Epithelial cell of prostate (primary cell): ENCODE measurements around the gene ME3.
"Not testable (repeated sequence)": the region's sequence is repeated elsewhere in the genome, so short reads cannot be mapped to it uniquely, and the experiment has no call there.

Experiments
- DNase-seq: peaks from one replicate; pipeline ENCODE4 v3.0.0-alpha.2; 2011; ENCODE audit warnings: low read depth, low spot score
- H3K27ac ChIP-seq: fragments of 450-650 bp; 2 replicates; pipeline ENCODE4 v1.5.1; 2017; ENCODE audit warnings: mild to moderate bottlenecking

ME3 gene

DNA sequence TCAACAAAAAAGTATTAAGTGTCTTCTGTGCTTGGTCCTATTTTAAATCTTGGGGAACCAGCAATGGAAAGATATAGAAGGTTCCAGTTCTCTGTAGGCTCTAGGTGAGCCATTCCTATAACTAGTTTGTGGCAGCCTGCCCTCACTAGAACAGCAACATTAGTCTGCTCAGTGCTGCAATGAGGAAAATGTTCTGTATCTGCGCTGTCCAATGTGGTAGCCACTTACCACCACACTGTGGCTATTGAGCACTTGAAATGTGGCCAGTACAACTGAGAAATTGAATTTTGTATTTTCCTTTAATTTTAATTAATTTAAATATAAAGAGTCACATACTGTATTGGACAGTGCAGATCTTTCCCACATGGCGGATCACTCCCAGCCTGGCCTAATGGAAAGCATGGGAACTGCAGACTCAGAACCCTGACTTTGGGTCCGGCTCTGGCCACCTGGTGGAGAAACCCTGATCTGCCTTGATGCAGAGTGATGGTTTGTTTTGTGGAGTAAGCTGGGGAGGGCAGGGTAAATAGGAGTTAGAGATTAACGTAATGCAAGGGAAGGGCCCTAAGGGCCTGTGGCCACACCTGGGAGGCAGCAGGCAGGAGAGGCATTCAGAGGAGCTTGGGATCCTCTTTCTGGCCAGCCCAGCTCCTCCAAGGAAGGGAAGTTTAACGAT lies 101.0 kb downstream of the ME3 start:
- DNase-seq: no peak
- H3K27ac ChIP-seq: no peak overlapping the region

DNA sequence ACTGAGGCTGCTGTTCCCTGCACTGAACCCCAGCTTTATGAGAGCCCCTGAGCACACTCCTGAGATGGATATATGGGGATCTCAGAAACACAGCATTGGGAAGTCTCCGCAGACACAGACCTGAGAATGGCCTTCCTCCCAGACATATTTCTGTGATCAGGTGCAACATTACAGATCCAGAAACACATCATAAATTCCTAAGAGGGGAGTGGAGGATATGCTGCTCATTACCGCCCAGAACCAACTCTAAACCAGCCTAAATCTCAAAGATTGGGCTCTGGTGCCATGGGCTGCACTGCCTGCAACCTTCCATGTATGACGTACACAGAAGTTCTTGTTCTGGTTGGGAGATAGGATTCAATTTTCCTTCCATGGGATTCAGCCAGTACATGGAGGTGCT lies 102.0 kb downstream of the ME3 start:
- DNase-seq: no peak
- no peak overlapping the region for H3K27ac ChIP-seq

DNA sequence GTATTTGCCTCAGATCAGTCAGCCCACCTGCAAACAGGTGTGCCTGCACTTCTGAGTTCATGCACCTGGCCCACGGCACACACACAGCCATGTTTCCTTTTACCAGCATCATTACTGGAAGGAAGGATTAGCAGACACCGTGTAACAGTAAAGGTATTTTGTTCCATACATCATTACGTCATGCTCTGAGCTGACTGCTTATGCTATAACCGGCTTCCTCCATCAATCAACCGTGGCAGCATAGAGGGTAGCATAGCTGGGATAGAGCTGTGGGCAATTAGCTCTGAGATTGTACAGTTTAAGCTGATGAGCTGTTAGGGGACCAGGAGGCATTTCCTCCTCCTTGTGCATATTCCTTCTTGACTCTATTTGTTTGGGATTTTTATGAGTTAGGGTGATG lies 102.4 kb downstream of the ME3 start:
- no peak for DNase-seq
- no peak overlapping the region for H3K27ac ChIP-seq

DNA sequence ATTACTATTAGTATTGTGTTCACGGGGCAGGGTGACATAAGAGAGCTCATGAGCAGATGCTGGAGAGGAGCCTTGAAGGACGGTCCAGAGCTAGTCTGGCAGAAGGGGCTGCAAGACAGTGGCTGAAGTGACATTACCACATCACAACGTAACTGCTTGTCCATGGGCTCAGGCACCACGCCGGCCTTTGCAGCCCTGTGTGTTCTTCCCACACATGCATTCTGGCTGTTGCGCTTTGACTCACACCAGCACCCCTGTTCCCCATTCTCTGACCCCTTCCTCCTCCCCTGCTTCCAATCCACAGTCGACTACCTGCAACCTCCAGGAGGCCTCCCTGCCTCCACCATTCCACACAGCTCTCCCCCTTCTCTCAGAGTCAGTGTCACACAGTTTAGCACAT lies 103.3 kb downstream of the ME3 start:
- no peak for DNase-seq
- no peak overlapping the region for H3K27ac ChIP-seq

DNA sequence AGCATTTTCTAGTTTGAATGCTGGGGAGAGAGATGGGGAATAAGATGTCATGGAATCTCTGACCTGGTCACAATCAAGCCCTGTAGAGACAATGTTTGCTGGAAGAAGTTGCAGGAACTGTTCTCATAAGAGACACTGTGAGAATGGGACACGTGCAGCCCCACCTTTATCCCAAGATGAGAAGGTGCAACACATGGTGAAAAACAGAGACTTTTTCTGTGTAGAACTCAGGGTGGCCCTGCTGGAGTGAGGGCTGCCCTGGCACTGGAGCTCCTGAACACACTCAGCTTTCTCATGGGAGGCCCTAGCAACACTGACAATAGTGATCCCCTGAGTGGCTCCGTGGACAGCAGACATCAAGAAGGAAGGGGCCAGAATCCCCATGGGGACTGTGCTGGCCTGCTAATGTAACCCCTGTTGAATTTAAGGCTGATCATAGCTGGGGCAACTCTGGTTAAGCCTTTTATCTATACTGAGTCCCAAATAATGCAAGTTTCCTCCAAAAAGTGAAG lies 106.6 kb downstream of the ME3 start:
- H3K27ac ChIP-seq: no peak overlapping the region
- DNase-seq: no peak

DNA sequence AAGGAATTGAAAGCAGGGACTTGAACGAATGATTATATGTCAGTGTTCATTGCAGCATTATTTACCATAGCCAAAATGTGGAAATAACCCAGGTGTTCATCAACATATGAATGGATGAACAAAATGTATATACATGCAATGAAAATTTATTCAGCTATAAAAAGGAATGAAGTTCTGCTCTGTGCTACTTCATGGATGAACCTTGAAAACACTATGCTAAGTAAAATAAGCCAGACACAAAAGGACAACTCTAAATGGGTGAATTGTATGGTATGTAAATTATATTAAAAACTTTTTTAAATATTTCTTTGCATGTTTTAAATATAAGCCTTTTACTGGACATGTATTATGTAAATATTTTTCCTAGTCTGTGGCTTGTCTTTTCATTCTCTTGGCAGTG lies 107.0 kb downstream of the ME3 start:
- H3K27ac ChIP-seq: no peak overlapping the region
- DNase-seq: no peak

DNA sequence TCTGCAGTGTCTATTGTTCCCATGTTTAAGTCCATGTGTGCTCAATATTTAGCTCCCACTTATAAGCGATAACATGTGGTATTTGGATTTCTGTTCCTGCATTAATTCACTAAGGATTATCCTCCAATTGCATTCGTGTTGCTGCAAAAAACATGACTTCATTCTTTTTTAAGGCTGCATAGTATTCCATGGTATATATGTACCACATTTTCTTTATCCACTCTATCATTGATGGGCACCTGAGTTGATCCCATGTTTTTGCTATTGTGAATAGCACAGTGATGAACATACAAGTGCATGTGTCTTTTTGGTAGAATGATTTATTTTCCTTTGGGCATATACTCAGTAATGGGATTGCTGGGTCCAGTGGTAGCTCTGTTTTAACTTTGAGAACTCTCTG lies 109.6 kb downstream of the ME3 start:
- H3K27ac ChIP-seq, DNase-seq: not testable (repeated sequence)

DNA sequence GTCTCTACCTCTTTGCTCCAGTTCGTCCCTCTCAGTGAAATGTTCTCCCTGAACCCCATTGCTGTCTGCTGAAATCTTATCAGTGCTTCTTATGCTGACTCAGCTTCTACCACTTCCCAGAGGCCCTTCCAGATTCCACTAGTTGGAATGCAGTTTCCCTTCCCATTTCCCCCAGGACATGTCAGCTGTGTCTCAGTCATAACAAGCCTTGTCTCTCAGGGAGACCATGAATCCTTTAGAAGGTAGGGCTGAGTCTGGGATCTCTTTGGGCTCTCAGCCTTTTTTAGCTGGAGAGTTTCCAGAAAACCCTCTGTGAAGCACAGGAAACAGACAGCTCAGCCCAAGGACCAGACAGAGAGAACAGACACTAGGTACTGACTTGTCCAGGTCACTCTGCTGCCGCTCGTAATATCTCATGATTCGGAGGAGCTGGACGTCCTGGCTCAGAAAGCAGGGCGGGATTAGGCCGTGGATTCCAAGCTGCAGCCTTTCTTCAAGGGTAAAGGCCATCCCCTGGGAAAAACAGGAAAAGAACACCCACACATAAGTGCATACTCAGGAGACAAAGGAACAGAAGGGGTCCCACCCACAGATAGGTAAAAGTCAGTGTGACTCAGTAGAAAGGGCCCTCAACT lies 113.0 kb downstream of the ME3 start:
- peak overlapping the region; percentile 28 for H3K27ac ChIP-seq
- no peak for DNase-seq

DNA sequence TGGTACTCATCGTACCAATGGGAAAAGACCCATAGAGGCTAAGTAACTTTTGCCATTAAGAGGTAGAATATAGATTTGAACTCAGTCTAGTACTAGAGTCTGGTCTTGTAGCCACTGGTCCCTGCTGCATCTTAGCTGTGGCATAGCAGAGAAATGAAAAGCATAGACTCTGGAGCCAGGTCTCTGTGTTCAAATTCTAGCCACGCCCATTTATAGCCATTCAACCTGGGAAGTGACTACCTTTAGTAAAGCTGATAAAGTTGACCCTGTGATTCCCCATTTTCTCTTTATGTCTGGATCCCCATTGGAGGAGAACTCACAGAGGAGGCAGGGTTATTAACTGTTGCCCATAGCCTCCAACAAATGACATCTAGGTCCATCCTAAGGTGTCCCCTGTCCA lies 113.6 kb downstream of the ME3 start:
- no peak for DNase-seq
- peak overlapping the region; percentile 28 for H3K27ac ChIP-seq

DNA sequence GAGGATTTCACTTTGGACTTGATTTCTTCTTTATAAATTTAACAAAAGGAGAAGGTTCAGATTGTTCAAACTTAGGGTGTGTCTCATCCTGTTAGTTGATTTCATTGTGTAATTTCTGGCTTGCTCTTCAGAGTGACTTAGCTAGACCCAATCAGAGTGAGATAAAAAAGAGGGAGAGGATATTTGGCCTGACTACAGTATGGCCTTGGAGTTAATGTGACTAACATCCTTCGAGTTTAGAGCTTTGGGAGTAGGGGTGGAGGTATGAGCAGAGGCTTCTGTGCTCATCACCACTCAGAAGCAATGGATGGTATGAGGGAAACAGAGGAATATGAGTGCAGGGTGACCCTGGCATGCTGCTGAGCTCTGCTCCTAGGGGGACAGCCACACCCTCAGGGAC lies 114.2 kb downstream of the ME3 start:
- peak overlapping the region; percentile 28 for H3K27ac ChIP-seq
- no peak for DNase-seq

DNA sequence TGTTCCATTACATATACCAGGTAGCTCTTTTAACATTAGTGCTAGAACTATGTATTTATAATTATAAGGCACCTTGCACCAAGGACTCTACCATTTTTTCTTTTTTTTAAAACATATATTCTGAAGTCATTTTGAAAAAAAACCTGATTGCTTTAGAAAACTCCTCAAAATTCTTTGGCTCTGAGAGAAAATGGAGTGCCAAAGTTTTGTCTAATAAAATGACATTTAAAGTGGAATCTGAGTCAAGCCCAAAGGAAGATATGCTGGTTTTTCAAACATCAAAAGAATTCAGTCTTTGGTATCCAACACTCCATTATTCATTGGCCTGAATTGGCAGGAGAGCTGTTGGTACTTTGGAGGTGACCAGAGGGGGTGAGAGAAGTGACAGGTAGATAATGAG lies 116.5 kb downstream of the ME3 start:
- DNase-seq: no peak
- H3K27ac ChIP-seq: no peak overlapping the region

DNA sequence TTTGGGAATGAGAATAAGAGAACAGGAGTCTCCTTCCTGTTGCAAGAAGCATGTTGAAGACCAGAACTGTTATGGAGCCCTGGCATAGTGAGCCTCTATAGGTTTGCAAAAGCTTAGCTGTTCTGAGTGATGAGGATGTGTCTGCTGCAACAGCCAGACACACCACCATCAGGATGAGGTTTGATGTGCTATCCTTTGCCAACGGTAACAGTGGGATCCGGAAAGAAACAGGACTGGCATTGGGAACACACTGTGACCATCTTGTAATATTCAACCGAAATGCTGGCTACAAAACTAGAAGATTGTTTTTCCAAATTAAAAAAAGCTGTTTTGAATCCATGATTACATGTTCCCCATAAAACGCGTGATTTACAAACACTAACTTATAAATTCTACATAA lies 117.0 kb downstream of the ME3 start:
- H3K27ac ChIP-seq: no peak overlapping the region
- DNase-seq: no peak

DNA sequence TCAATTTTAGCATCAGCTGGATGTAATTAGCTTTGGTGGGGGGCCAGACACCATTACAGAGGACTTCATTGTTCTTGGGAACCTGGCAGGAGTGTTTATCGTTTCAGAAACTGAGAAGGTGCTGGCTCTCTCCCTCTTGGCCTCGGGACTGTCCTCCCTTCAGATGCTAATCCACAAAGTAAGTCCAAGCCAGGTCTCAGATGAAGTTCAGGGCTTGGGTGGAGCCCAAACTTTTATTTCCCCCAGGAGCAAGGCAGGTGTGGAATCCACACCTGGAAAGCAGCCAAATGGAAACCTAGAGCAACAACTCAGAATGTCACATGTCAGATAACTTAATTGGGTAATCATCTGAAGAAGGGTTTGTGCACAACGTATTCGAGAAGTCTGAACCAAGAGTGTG lies 119.2 kb downstream of the ME3 start:
- H3K27ac ChIP-seq: no peak overlapping the region
- no peak for DNase-seq

DNA sequence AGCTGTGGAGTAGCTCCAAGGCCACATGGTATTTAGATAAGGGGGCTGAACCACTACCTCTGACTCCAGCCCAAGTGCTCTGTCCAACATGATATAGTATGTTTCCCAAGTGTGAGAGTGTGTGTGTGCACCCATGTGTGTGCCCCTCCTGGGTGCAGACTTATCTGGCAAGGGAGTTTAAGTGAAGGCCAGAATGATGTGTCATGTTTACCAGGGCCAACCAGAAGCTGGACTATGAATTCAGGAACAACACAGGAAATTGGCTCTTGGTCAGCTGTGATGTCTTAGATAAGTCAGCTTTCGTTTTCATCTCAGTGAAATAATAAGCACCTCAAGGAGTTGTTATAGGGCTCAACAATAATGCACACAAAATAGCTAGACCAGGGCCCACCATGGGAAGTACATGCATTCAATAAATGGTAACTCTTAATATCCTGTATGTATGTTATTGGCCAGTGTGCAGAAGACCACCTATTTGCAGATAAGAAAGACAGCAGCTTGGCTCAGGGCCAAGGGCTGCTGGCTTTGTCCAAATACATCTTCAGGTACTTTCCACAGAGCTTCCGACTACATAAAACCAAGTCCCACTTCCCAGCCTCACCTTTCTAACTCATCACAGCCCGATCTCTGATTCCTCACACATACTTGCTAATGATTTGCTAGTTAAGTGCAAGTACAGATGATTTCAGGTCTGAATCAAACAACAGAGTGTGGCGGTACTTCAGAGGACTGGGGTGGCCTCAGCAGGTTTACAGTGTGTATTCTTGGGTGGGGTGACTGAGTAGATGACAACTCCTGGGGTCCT lies 120.9 kb downstream of the ME3 start:
- DNase-seq: peak; percentile 59
- peak overlapping the region; percentile 39 for H3K27ac ChIP-seq

DNA sequence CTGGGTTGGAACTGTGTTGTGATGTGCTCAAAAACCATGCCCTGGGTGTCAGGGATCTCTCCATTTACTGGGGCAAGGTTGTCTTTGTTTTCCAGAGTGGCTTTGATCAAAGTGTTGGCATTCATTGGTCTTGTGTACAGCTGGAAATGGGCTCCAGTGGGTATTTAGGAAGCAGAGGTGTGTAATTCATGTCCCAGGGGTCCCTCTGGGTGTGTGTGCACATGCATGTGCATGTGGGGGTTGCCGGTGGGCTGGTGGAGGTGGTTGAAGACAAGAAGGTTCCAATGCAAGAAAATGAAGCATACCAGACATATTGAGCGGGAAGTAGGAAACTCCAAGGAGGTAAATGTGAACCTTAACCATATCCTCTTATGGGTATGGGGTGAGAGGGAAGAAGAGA lies 121.7 kb downstream of the ME3 start:
- DNase-seq: no peak
- H3K27ac ChIP-seq: no peak overlapping the region

DNA sequence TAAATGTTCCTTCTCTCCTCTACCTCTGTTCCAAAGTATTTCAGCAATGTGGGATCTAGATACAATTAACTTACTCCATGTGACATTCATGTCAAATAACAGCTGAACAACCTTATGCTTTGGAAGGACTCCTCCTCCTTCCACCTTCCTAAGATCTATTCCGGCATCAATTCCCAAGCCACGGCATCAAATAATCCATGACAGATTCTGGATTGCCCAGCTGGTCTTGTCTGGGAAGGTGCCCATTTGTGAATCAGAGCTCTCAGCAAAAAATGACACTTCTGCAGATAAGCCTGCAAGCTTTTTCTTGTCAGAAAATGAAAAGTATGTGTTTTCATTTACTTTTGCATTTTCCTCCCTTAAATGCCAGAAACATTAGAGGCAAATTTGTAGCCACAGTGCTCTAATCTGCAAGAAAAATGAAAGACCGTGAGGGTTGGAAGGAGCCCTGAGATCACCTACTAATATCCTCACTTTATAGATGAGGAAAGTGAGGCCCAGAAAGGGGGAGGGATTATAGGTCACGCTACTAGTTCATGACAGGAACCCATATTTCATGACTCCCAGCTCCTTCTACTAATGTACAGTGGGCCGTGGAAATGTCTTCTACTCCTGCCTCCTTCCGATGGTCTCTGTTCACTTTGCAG lies 124.0 kb downstream of the ME3 start:
- no peak for DNase-seq
- H3K27ac ChIP-seq: no peak overlapping the region

DNA sequence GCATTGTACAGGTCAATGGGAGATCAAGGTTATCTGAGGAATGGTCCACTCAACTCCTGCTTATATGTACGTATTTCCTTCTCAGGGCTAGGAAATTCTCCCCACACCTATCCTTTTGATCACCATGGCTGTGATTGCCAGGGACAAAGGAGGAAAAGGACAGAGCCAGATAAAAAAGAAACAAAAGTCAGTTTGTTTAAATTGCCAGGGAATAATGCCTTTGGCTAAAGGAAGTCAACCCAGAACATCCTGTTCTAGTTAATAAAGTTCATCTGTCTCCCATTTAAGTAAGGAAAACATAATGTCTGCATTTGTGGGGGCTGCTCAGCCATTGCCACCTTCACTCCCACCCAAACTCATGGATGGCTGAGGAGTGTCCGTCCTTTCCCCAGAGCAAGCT lies 124.7 kb downstream of the ME3 start:
- DNase-seq: no peak

DNA sequence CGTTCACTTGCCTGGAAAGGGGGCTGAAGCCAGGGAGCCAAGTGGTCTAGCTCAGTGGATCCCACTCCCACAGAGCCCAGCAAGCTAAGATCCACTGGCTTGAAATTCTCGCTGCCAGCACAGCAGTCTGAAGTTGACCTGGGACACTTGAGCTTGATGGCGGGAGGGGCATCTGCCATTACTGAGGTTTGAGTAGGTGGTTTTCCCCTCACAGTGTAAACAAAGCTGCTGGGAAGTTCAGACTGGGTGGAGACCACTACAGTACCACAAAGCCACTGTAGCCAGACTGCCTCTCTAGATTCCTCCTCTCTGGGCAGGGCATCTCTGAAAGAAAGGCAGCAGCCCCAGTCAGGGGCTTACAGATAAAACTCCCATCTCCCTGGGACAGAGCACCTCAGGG lies 131.1 kb downstream of the ME3 start:
- not testable (repeated sequence) for H3K27ac ChIP-seq, DNase-seq

More for the DNA sequence above, 124.7 kb downstream of the ME3 start:
- H3K27ac ChIP-seq: no peak overlapping the region

DNA sequence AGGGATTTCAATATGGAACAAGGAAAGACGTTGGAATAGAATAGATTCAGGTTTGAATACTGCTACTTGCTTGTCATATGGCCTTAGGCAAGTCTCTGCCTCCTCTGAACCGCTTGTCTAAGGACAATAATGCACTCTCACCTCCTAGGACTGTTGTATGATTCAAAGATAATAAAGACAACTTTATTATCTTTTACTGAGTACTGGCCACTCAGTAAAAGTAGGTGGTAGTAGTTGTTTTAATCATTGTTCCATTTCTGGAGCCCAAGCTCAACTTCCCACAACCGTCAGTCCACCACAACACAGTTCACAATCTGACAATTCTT lies 134.2 kb downstream of the ME3 start:
- DNase-seq: no peak

DNA sequence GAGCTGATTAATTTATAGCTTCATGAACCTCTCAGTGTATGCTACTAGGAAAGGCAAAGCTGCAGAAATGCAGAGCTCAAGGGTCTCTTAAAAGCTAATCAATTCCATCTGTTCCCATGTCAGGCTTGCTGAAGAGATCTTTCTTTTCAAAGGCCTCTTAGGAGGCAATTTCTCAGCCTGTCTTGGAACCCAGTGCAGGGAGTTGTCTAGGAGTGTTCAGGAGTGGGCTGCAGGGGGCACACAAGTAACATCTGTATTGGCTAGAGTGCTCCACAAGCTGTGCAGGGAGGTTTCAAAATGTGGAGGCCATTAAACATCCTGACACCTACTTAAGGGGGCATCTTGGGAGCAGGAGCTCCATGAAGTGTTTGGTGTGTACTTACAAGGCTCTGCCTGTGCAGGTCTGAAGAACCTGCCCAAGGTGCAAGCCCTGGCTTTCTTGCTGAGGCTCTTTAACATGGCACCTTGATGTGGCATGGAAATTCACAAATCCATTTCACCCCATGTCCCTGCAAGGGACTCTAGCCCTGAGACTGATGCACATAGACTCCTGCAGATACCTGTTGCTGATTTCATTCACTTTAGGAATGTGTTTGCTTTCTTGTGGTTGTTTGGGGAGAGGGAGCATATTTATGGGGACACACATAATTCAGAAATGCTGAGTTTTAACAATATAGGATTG lies 134.7 kb downstream of the ME3 start:
- DNase-seq: no peak
- no peak overlapping the region for H3K27ac ChIP-seq

More for the DNA sequence above, 134.2 kb downstream of the ME3 start:
- no peak overlapping the region for H3K27ac ChIP-seq
